Activated CD8-positive, alpha-beta memory T cell treated with anti-CD3 and anti-CD28 coated beads, Interleukin-2, amount 10 ng/mL, durations not matched to agents 7 days and 5 days (primary cell): Measurements from ENCODE around the gene TNFRSF25. TPM values are rescaled to one million over a fixed set of nuclear protein-coding genes. Genes with fewer than 3 reads are reported as not detected.
A peak's percentile ranks its signal among the peaks of the same experiment; 100 is the strongest.

Source experiments
- ATAC-seq: fragments of 150-1000 bp; cut with Tn5 transposase; one replicate; pipeline ENCODE4 v1.10.0; 2021; ENCODE audit warnings: moderate library complexity
- CTCF ChIA-PET: fragments of 350-600 bp; sonication (Branson Sonifier 250); formaldehyde crosslinking; loops from one replicate; lab custom pipeline; 2021; ENCODE audit warnings: antibody characterized with exemption; lab: Charles Lee
- DNase-seq: peaks from one replicate; pipeline ENCODE4 v3.0.0-alpha.2; 2020
- H3K27ac Mint-ChIP-seq: one replicate; pipeline ENCODE4 v1.8.0; 2021; ENCODE audit warnings: mild to moderate bottlenecking, mixed read lengths
- H3K27me3 Mint-ChIP-seq: one replicate; pipeline ENCODE4 v1.8.0; 2021; ENCODE audit warnings: mixed read lengths
- H3K36me3 Mint-ChIP-seq: one replicate; pipeline ENCODE4 v1.8.0; 2021; ENCODE audit warnings: mild to moderate bottlenecking, mixed read lengths
- H3K4me1 Mint-ChIP-seq: one replicate; pipeline ENCODE4 v1.8.0; 2021; ENCODE audit warnings: mixed read lengths
- H3K4me3 Mint-ChIP-seq: one replicate; pipeline ENCODE4 v1.8.0; 2021; ENCODE audit warnings: mild to moderate bottlenecking, moderate library complexity, mixed read lengths
- H3K9me3 Mint-ChIP-seq: one replicate; pipeline ENCODE4 v1.8.0; 2022; ENCODE audit warnings: low read depth, mixed read lengths
- total RNA-seq, 2 experiments: library from RNA; stranded (reverse); gene quantifications; one replicate each; pipeline ENCODE4 v1.2.3, GENCODE V29; 2021

The TNFRSF25 gene
- total RNA-seq, 2 experiments from 2014 or later: 54.3 to 71.6 TPM

DNA sequence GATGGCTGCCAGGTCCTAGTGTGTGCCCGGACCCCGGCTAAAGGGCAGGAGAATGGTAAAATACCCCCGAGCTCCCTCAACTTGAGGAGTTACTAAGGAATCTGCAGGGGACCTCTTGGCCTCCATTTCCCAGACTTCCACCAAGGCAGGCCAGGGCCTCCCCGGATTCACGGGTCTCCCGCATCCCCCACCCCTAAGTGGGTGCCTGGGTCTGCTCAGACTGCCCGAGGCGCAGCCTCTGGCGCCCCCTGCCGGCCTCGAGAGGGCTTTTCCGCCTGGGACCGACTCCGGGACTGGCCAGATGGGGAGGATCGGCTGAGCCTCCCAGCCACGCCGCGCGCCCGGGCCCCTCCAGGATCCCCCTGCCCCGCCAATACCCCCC lies 23.8 kb upstream of the TNFRSF25 start:
- peak; percentile 84 for DNase-seq
- peaks cover 27% of the 10 kb centered on the region for H3K27me3 Mint-ChIP-seq
- ATAC-seq: peak; percentile 80
- no peaks in the 10 kb centered on the region for H3K36me3 Mint-ChIP-seq
- H3K9me3 Mint-ChIP-seq: no peaks in the 10 kb centered on the region
- peak overlapping the region; percentile 73 for H3K4me3 Mint-ChIP-seq
- H3K27ac Mint-ChIP-seq: peak overlapping the region; percentile 78
- peaks cover 9% of the 10 kb centered on the region for H3K4me1 Mint-ChIP-seq
- CTCF ChIA-PET: interaction anchor here (0.8 to 5.5 kb wide), 32 partner anchors 9 to 259 kb away, joined by 3 to 41 read pairs (median 6); partner anchors contain the start of genes NOL9, TAS1R1 and TNFRSF25

DNA sequence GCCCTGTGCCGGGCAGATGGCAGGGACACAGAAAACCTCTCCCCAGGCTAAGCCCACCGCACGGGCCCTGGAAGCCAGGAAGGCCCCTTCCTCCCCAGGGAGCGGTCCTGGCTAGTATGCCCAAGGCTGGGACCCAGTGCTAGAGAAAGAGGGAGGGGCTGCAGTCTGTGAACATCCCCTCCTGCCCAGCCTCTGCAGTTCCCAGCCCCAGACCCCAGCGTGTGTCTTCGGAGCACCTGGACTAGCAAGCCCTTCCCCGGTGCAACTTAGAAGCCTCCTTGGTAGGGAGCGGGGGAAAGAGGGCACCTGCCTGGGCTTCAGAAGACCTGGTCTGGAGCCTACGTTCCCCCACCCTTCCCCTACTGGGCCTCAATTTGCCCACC lies 23.4 kb upstream of the TNFRSF25 start:
- Mint-ChIP-seq H3K27me3 (peaks cover 31% of the 10 kb centered on the region), H3K4me3 (peak overlapping the region; percentile 73), H3K36me3 (no peaks in the 10 kb centered on the region), H3K4me1 (peaks cover 9% of the 10 kb centered on the region), H3K9me3 (no peaks in the 10 kb centered on the region), H3K27ac (no peak overlapping the region)
- DNase-seq: no peak
- CTCF ChIA-PET: interaction anchor here (0.9 to 5.5 kb wide), 27 partner anchors 9 to 243 kb away, joined by 3 to 41 read pairs (median 7); partner anchors contain the start of genes NOL9, TAS1R1 and TNFRSF25
- no peak for ATAC-seq

GRCh38 chr1:6488602-6489382 lies 22.8 kb upstream of the TNFRSF25 start:
- Mint-ChIP-seq H3K27ac (no peak overlapping the region), H3K4me3 (no peak overlapping the region), H3K36me3 (no peaks in the 10 kb centered on the region), H3K9me3 (no peaks in the 10 kb centered on the region), H3K27me3 (peaks cover 37% of the 10 kb centered on the region), H3K4me1 (peaks cover 9% of the 10 kb centered on the region)
- CTCF ChIA-PET: interaction anchor here (0.7 to 5.5 kb wide), 27 partner anchors 8 to 242 kb away, joined by 3 to 41 read pairs (median 6); partner anchors contain the start of genes NOL9, TAS1R1 and TNFRSF25
- ATAC-seq (no peak), DNase-seq (no peak)

- H3K9me3 Mint-ChIP-seq: no peaks in the 10 kb centered on the region
- no peak overlapping the region for H3K27ac Mint-ChIP-seq
- H3K36me3 Mint-ChIP-seq: no peaks in the 10 kb centered on the region
- no peak overlapping the region for H3K4me3 Mint-ChIP-seq
- ATAC-seq: no peak
- peaks cover 9% of the 10 kb centered on the region for H3K4me1 Mint-ChIP-seq
- CTCF ChIA-PET: interaction anchor here (0.8 to 5.5 kb wide), 16 partner anchors 8 to 213 kb away, joined by 3 to 41 read pairs (median 6); partner anchors contain the start of genes NOL9, TAS1R1 and TNFRSF25
- H3K27me3 Mint-ChIP-seq: peaks cover 43% of the 10 kb centered on the region
- DNase-seq: no peak
These were observed 22.0 kb upstream of the TNFRSF25 start for GRCh38 chr1:6487804-6488484.

DNA sequence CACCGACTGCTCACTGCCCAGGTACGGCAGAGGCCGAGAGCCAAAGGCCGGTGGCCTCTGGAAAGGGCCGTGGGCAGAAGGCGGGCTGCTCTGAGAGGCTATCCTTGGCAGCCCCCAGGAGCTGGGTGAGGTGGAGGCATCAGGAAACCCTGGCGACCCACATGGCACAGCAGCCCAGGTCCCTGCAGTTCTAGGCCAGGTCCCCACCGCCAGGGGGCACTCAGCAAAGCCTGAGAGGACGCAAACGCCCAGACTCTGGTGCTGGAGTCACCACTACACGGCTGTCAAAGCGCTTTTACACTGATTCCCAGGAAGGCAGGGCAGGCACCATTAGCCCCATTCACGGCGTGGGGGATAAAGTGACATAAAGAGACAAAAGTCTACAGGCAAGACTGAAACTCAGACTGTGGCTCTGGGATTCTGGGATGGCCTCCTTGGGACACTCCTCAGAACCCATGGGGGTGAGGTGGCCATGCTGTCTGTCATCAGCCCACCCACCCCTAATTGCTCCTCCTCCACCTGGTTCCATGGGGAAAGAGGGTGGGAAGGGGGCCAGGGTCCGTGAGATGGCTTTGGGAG lies 20.5 kb upstream of the TNFRSF25 start:
- CTCF ChIA-PET: interaction anchor here (0.7 to 4.1 kb wide), 16 partner anchors 9 to 159 kb away, joined by 3 to 29 read pairs (median 4); partner anchors contain the start of genes TAS1R1 and TNFRSF25

DNA sequence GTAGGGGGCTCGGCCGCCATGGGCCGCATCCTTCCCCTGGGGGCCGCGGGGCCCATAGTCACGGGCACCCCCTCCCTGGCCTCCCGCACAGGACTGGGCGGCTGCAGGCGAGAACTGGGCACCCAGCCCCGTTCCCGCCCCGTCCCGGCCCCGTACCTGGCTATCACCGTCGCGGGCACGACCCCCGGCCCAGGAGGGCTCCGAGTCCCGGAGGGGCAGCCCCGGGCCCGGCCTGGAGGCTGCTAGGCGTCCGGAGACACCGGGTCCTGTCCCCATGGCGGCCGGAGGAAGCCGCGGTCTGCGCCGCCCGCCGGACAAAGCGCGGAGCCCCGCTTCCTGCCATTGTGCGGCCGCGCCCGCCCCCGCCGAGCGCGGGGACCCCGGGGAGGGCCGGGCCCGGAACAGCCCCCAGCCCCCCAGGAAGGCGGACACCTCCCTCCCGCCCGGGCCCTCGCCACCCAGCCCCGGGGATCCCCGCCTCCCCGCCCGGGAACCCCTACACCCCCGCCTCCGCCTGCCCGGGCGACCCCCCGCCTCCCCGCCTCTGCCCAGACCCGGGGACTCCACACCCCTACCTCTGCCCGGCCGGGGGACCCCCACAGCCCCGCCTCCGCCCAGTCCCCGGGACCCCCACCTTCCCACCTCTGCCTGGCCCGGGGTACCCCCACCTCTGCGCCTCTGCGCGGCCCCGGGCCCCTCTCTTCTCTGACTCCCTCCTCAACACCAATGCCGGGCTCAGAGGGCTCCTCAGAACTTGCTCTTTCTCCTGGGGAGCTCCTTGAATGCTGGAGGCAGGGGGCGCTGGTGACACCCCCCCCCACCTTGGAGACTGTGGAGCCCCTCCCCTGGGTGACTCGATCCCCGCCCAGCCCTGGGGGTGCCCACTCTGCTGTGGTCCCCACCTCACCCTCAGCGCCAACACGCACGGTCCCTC lies 19.5 kb upstream of the TNFRSF25 start:
- Mint-ChIP-seq H3K36me3 (no peaks in the 10 kb centered on the region), H3K9me3 (no peaks in the 10 kb centered on the region), H3K27ac (no peak overlapping the region), H3K4me1 (peaks cover 3% of the 10 kb centered on the region), H3K4me3 (no peak overlapping the region), H3K27me3 (peaks cover 46% of the 10 kb centered on the region)
- CTCF ChIA-PET: interaction anchor here (1.0 to 4.1 kb wide), 14 partner anchors 8 to 161 kb away, joined by 3 to 29 read pairs (median 5); partner anchors contain the start of genes TAS1R1 and TNFRSF25
- DNase-seq (no peak), ATAC-seq (no peak)

More for the DNA sequence above, 20.5 kb upstream of the TNFRSF25 start:
- Mint-ChIP-seq H3K36me3 (no peaks in the 10 kb centered on the region), H3K27ac (no peak overlapping the region), H3K9me3 (no peaks in the 10 kb centered on the region), H3K4me3 (no peak overlapping the region), H3K4me1 (peaks cover 7% of the 10 kb centered on the region), H3K27me3 (peaks cover 48% of the 10 kb centered on the region)
- DNase-seq: peak; percentile 90
- peak; percentile 71 for ATAC-seq

DNA sequence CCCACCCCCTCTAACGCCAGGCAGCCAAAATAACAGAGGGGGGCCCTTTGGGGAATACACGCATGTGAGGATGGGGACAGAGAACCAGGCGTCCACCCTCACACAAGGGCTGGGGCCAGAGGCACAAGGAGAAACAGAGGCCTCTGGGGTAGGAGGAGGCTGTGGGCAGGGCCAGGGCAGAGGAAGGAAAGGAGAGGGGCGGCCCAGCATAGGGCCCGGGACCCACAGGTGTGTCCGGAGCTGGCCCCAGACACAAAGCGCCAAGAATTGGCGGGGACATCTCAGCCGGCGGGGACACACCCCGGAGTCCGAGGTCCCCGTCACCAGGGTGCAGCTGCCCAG lies 18.8 kb upstream of the TNFRSF25 start:
- DNase-seq: no peak
- H3K36me3 Mint-ChIP-seq: no peaks in the 10 kb centered on the region
- peaks cover 46% of the 10 kb centered on the region for H3K27me3 Mint-ChIP-seq
- H3K27ac Mint-ChIP-seq: no peak overlapping the region
- H3K9me3 Mint-ChIP-seq: no peaks in the 10 kb centered on the region
- CTCF ChIA-PET: interaction anchor here (1.0 to 2.7 kb wide), 6 partner anchors 8 to 161 kb away, joined by 3 to 15 read pairs (median 6); no protein-coding TSS in a partner anchor
- H3K4me1 Mint-ChIP-seq: peaks cover 3% of the 10 kb centered on the region
- ATAC-seq: no peak
- no peak overlapping the region for H3K4me3 Mint-ChIP-seq

DNA sequence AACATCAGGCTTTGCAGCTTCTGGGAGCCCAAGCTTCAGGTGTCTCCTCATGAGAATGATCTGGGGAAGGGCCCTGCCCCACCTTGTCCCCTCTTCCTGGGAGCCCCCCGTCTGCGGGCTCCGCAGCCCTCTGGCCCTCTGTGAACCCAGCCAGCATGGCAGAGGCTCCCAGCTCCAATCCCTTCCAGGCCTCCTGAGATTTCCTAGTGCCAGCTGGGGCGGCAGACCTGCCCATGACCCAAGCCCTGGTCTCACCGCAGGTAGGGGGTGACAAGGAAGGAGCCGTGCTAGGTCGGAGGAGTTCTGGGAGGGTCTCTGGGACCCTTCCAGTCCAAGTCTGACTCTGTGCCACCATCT lies 17.8 kb upstream of the TNFRSF25 start:
- Mint-ChIP-seq H3K4me1 (peaks cover 3% of the 10 kb centered on the region), H3K36me3 (no peaks in the 10 kb centered on the region), H3K9me3 (no peaks in the 10 kb centered on the region), H3K27me3 (peaks cover 46% of the 10 kb centered on the region), H3K4me3 (no peak overlapping the region), H3K27ac (no peak overlapping the region)
- DNase-seq (no peak), ATAC-seq (no peak)
- CTCF ChIA-PET: interaction anchor here (1.6 to 2.4 kb wide), 3 partner anchors 12 to 162 kb away, joined by 4 to 7 read pairs (median 7); no protein-coding TSS in a partner anchor

DNA sequence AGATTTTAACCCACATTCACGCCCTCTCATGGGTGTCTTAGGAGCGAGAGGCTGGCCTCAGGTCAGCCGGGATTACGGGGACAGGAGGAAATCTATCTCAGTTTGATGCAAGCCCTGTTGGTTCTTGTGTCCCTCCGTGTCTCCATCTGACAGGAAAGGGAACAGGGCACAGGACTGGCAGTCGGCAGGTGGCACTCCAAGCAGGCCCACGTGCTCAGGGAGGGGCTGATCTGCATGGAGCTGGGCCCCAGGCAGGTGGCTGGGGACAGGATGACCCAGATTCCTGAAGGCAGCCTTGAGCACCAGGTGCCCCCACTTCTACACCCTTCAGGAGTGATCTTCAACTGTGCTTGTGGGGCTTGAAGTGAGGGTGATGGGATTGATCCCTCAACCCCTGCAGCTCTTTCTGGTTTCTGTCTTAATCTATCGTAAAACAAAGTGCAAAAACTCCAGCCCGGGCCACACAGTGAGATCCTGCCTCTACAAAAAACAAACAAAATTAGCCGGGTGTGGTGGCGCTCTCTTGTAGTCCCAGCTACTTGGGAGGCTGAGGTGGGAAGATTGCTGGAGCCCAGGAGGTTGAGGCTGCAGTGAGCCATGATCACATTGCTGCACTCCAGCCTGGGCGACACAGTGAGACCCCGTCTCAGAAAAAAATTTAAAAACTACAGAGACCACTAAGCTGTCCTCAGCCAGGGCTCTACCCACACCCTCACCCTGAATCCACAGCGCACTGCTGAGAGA lies 17.2 kb upstream of the TNFRSF25 start:
- H3K27ac Mint-ChIP-seq: no peak overlapping the region

GRCh38 chr1:6481820-6482219 lies 15.8 kb upstream of the TNFRSF25 start:
- ATAC-seq (no peak), DNase-seq (no peak)
- H3K4me1 Mint-ChIP-seq: peaks cover 3% of the 10 kb centered on the region

More for the DNA sequence above, 17.2 kb upstream of the TNFRSF25 start:
- H3K4me1 Mint-ChIP-seq: peaks cover 3% of the 10 kb centered on the region
- peaks cover 45% of the 10 kb centered on the region for H3K27me3 Mint-ChIP-seq
- H3K4me3 Mint-ChIP-seq: no peak overlapping the region
- CTCF ChIA-PET: interaction anchor here (1.6 to 2.4 kb wide), 3 partner anchors 11 to 163 kb away, joined by 4 to 7 read pairs (median 7); no protein-coding TSS in a partner anchor
- no peaks in the 10 kb centered on the region for H3K9me3 Mint-ChIP-seq
- no peak for ATAC-seq
- no peak for DNase-seq
- H3K36me3 Mint-ChIP-seq: no peaks in the 10 kb centered on the region

GRCh38 chr1:6477039-6477820 lies 11.3 kb upstream of the TNFRSF25 start:
- DNase-seq: no peak
- Mint-ChIP-seq H3K4me3 (no peak overlapping the region), H3K27me3 (peaks cover 4% of the 10 kb centered on the region), H3K36me3 (no peaks in the 10 kb centered on the region), H3K9me3 (no peaks in the 10 kb centered on the region), H3K27ac (no peak overlapping the region), H3K4me1 (no peaks in the 10 kb centered on the region)
- ATAC-seq: no peak
- CTCF ChIA-PET: interaction anchor here (1.1 to 3.1 kb wide), 8 partner anchors 9 to 54 kb away, joined by 3 to 15 read pairs (median 8); partner anchors contain the start of genes PLEKHG5 and TNFRSF25

More at GRCh38 chr1:6481820-6482219, 15.8 kb upstream of the TNFRSF25 start:
- Mint-ChIP-seq H3K27ac (no peak overlapping the region), H3K36me3 (no peaks in the 10 kb centered on the region), H3K27me3 (peaks cover 35% of the 10 kb centered on the region), H3K9me3 (no peaks in the 10 kb centered on the region), H3K4me3 (no peak overlapping the region)
- CTCF ChIA-PET: interaction anchor here (3.1 kb wide), 1 partner anchor 8 kb away, joined by 22 read pairs; the partner anchor contains the start of gene PLEKHG5
